ENCODE results near the gene EHHADH.
"Not testable (repeated sequence)": the region's sequence is repeated elsewhere in the genome, so short reads cannot be mapped to it uniquely, and the experiment has no call there.

EHHADH gene

GRCh38 chr3:185250653-185251052, 3.2 kb downstream of the EHHADH start:
- DNase-seq, result no peak

GRCh38 chr3:185250247-185250646, 3.6 kb downstream of the EHHADH start:
- no peak for DNase-seq

DNA sequence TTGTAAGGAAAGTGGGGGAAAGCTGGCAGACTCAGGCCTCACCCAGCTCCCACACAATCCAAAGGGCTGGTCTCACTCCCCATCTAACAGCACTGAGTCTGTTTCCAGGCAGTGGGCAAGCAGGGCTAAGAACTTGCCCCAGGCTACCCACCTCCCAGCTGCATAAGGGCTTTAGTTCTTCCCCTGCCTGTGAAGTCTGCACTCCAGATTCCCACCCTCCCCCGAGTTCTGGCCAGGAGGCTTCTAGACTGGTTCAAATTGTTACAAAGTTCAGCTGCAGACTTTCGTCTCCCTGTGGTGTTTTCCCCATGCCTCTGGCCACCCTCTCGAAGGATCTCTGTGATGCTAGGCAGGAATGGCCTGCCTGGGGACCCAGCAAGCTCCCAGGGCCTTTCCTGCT, 11.2 kb downstream of the EHHADH start:
- DNase-seq, result no peak

DNA sequence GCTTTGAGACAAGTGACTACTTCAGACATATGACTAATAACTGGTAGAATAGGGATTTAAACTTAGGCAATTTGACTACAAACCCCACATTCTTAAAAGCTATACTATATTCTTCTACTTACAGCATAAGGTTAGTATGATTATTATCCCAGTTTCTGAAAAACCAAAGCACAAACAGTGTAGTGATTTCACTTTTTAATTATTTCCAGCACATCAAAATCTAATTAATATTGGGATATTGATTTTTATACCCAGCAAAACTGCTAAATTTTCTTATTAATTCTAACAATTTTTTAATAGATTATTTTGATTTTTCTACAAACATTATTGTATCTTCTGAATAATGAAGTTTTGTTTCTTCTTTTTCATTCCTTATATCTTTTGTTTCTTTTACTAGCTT, 16.9 kb downstream of the EHHADH start:
- DNase-seq, result no peak

DNA sequence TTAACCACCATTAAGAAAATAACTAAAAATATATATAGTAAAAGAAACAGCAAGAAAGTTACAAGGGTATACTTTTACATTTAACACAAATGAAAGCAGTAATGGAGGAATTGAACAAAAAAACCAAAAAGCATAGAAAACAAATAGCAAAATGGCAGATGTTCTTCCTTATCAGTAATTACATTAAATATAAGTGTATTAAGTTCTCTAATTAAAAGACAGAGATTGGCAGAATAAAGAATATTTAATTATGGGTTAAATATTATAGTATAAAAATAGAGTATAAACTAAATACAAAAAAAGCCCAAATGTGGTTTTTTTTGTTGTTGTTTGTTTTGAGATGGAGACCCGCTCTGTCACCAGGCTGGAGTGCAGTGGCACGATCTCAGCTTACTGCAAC, 20.5 kb downstream of the EHHADH start:
- DNase-seq, result no peak

- DNase-seq, result not testable (repeated sequence)
Observed at GRCh38 chr3:185226526-185226925, 27.3 kb downstream of the EHHADH start.

DNA sequence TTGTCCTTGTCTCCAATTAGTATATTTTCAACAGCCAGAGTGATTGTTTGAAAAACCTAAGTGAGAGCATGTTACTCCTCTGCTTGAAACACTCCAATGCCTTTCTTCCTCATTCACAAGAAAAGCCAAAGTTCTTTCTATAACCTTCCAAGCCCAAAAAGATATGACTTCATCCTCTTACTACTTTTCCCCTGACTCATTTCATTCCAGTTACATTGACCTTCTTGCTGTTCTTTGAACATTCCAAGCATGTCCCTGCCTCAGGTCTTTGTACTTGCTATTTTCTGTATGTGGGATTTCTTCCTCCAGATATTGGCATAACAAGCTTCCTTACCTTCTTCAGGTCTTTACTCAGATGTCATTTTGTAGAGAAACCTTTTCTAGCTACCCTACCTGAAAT, 28.3 kb downstream of the EHHADH start:
- DNase-seq, result no peak

DNA sequence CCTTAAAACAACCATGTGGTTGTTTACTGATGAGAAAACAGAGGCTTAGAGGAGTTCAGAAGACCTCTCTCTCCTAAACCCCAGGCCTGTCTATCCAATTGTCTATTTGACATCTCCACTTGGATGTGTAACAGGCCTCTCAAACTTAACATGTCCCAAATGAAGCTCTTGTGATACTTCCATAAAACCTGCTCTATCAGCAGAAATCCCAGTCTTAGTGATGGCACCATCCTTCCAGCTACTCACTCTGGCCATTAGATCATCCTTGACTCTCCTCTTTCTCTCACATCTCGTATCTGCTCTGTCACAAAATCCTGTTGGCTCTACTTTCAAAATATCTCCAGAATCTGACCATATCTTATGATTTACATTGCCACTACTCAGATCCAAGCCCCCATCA, 28.8 kb downstream of the EHHADH start:
- DNase-seq, result no peak

GRCh38 chr3:185221203-185221602, 32.6 kb downstream of the EHHADH start:
- no peak for DNase-seq

- no peak for DNase-seq
Observed at GRCh38 chr3:185216607-185216958, 37.3 kb downstream of the EHHADH start.

GRCh38 chr3:185215873-185216606, 37.8 kb downstream of the EHHADH start:
- peak; percentile 9 for DNase-seq

GRCh38 chr3:185212559-185212958, 41.3 kb downstream of the EHHADH start:
- DNase-seq, result no peak

DNA sequence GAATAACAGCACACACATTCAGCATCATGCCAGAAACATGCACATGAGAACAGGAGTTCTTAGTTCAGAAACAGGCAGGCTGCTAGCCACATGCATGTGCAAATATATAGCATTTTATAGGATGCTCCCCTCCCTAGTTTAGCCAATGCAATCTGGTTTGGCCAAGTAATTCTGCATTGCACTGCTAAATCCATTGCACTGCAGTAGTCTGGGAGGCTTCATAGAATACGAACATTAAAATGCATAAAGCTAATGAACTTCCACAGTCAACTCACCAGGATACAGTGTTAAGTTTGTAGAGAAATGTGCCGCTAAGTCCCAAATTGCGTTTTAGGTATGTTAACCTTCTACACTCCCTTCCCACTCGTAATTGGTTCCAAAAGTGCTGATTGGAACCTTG, 41.8 kb downstream of the EHHADH start:
- no peak for DNase-seq

- no peak for DNase-seq
Observed at GRCh38 chr3:185210621-185211142, 43.2 kb downstream of the EHHADH start.

GRCh38 chr3:185208823-185209222, 45.0 kb downstream of the EHHADH start:
- DNase-seq, result no peak

- DNase-seq, result peak; percentile 66
Observed at GRCh38 chr3:185207931-185208746, 45.7 kb downstream of the EHHADH start.

GRCh38 chr3:185207481-185207880, 46.4 kb downstream of the EHHADH start:
- DNase-seq, result no peak

DNA sequence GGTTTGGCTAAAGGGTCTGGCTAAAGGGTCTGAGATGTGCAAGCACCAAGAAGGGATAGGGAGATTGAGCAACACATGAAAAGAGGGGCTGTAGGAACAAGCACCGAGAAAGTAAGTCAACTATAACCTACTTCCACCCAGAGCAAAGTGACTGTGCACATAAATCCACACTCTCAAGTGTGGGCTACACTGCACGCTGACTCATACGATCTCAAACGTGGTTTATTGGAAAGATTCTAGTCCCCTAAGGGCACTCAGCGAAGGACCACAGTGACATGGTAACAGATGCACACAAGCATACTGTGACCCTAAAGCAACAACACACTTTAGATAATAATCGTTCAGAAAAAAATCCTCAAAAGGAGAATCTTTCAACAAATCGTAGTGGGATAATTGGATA, 48.0 kb downstream of the EHHADH start:
- peak; percentile 19 for DNase-seq

DNA sequence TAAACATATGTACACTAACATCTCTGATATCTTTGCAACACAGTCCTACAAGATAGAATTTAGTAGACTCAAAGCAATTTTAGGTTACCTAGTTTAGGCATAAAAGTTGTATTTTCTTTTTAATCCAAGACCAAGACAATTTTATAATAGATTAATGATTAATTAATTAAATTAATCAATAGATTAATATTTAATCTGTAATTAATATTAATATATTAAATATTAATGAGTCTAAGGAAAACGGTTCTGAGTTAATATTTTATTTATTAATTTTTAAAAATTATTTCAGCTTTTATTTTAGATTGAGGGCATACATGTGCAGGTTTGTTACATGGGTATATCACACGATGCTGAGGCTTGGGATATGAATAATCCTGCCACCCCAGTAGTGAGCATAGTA, 49.0 kb downstream of the EHHADH start:
- no peak for DNase-seq

DNA sequence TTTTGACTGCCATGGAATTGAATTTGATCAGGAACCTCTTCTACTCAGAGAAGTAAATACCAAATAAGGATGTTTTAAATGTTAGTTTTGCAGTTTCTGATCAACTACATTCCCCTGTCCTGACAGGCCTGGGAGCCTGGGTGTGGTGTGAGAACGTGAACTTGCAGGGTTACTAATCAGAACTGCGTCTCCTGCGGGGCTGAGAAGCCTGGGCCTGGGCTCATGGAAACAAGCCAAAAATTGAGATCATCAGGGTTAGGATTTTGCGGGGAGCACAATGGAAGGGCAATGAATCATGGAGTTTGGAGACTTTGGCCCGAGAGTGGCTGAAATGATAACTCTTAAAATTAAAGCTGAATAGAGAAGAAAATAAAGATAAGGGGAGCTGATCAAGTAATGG, 53.2 kb downstream of the EHHADH start:
- DNase-seq, result no peak

DNA sequence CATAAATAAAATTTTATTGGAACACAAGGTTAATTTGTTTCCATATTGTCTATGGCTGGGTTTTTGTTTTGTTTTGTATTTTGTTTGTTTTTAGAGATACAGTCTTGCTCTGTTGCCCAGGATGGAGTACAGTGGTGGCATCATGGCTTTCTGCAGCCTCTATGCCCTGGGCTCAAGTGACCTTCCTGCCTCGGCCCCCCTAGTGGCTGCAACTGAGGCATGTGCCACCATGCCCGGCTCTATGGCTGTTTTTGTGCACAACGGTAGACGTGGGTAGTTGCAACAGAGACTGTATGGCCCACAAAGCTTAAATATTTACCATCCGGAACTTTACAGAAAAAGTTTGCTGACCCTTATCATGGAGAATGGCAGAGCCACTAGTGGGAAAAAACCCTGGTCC, 54.2 kb downstream of the EHHADH start:
- no peak for DNase-seq

DNA sequence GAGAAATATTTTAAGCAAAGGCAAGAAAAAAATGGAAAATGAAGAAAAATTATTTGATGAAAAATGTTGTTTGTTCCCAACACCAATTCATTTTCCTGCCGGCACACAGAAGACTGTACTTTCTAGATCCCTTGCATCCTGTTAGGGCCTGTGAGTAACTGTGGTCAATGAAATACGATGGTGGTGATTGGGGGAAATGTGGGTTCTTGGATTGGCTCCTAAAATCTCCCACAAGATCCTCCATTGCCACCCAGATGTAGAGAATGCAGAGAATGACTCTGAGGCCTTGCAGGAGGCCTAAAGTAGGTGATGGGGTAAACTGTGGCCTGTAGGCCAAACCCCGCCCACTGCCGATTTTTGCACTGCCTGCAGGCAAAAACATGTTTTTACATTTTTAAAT, 54.6 kb downstream of the EHHADH start:
- DNase-seq, result no peak

GRCh38 chr3:185197068-185197467, 56.8 kb downstream of the EHHADH start:
- no peak for DNase-seq

- no peak for DNase-seq
Observed at GRCh38 chr3:185195652-185196051, 58.2 kb downstream of the EHHADH start.

All from activated CD4-positive, alpha-beta T cell treated with anti-CD3 and anti-CD28 coated beads, Interleukin-2, amount 50 U/mL, for 16 hours (primary cell).